Activated CD4-positive, alpha-beta T cell treated with anti-CD3 and anti-CD28 coated beads for 4 hours (primary cell): Measurements from ENCODE around the gene LGALS4.
"Not testable (repeated sequence)": the region's sequence is repeated elsewhere in the genome, so short reads cannot be mapped to it uniquely, and the experiment has no call there.

Experiments used
- DNase-seq, 2 donors: peaks; one replicate each; pipeline ENCODE4 v3.0.0-alpha.2; 2020

LGALS4 gene

DNA sequence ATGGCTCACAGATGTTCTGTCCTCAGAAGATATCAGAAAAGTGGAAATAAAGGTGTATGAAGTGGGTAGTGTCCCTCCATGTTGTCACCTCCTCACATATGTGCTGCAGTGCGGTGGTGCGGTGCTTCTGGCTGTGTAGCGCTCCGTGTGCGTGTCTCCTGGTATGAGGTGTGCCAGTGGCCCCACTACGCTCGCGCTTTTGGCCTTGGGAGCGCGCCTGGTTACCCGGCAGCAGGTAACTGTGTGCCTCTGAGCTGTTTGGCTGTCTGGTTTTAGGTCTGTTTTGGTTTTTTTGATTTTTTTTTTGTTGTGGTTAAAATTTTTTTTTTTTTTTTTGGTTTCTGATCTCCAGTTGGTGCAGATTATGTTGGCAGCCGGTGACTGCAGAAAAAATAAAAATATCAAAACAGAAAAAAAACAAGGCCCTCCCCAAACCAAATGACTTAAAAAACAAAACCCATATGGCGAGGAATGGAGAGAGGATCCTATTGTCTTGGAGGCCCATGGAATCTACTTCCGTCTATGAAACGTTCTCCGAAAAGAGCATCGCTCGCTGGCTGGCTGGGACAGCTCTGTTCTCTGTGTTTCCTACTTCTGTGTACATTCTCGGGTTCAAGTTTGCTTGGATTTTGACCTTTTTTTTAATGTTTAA is 29.2 kb upstream of the LGALS4 start:
- DNase-seq = peak; percentile 33 to 36

DNA sequence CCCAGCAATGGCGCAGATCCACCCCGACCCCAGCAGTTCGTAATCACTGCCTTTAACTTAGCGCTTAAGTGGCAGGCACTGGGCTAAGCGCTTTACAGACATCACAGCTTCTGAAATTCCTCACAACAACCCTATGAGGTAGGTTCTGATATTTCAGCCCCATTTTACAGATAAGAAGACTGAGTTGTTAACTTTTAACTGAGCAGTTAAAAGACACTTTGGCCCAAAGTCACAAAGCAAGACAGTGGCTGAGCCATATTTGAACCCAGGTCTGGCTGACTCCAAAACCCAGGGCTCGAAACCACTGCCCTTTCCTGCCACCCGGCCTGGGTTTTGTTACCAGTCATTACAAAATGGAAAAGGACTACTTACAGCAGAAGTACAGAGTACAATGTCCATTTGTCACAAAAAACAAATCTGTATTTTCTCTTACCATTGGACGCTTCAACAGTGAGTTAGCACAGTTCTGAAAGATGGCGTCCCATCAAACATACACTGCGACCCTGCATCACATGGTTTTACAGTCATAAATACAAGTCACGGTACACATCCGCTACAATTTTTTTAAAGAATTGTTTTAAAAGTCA is 28.5 kb upstream of the LGALS4 start:
- DNase-seq = no peak

DNA sequence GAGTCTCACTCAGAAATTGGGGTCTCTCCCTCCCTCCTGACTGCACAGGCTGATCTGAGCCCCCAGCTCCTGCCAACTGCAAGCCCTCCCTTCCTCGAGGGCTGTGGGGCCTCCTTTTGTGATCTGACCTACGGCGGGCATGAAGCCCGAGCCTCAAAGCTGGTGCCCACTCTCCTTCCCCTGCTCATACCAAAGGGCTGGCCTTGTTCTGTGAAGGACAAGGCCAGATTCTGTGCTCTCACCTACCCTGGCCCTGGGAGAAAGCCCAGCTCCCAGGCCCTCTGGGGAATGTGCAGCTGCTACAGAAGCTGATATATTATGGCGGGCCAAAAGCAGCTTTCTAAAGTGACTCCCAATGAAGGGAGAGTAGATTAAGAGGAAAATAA is 27.8 kb upstream of the LGALS4 start:
- no peak for DNase-seq

DNA sequence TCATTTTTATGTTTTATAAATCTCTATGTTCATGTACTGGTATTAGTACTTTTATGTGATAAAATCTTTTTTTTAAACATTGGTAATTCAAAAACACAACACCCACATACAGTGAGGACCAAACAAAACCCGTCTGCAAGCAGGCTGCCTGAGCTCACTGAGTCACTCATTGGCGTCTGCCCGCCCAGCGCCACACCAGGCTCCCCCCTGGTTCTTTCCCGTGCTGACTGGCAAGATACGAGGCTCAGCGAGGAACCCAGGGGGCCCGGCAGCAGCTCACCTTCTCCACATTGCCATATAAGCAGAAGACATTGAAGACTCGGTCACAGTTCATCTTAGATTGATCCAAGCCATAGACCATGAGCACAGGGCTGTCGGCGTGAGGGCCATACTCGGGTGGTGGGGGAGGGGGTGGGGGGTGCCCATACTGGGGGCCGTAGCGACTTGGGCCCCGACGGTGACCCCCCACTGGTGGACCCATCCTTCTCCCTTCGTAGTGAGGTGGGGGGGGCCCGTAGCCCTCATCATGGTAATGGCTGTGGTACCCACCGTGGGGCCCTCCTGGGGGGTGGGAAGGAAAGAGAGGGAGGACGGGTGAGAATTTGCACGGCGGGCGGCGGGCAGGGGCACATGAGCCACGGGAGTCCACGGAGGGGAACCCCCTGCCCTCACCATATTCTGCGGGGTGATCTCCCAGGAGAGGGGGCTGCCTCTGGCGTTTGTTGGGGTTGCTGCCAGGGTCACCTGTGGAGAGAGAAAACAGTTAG is 27.3 kb upstream of the LGALS4 start:
- DNase-seq = no peak

DNA sequence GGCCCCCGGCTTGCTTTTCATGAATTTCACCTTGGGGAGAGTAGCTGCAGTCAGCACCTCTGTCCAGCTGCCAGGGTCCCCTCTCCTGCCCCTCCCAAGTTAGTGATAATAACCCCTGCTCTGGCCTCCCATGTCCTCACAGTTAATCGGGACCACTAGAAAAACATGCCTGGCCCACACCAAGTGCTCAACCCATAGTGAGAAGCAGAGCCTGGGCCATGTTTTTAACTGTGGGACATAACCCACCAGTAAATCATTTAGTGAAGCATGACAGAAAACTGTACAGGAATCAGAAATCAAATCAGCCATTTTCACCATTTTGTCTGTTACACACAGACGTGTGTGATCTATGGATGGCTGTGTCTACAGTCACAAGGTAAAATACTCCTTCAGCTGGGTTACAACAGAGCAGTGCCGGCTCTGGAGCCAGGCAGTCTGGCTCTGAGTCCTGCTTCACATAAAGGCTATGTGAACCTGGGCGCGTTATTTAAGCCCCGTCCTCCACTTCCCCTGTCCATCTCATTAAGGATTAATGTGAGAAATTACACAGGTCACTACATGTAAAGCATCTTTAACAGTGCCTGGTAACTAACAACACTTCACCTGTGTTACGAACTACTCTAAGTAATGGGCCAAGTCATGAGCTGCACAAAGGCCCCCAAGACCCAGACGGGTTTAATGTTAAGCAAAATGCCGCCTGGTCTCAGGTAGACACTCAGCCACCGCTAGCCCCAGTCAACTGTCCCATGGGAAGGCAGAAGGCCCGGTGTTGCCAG is 26.4 kb upstream of the LGALS4 start:
- DNase-seq = no peak

DNA sequence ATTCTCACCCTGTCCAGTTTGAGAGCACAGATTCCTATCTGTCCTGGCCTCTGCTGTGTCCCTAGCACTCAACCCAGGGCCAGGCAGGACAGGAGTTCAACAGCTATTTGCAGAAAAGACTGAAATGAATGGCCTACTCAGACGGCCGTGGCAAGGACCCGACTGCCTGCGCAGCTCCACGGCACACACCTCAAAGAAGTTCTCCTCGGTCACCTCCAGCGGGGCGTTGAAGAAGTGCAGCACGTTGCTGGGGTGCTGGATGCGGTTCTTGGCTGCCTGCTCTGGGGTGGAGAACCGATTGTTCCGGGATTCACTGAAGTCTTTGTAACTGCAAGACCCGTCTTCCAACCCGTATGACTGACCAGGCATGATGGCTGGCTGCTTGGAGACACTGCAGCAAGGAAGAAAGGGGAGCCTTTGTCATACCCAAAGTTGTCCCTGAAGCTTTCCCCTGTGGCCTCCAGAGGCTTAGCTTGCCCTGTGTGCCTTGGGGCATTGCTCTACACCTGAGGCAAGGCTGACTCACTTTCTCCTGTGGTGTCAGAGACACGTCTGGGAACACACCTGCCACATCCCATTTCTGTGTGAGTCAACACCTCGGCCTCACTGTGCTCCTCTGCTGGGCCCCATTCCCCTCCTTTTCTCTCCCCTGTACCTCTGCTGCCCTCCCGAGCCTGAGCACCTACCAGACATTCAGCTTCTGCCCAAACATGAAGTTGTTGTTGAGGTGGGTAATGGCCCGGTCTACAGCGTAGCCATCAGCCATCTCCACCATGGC is 25.7 kb upstream of the LGALS4 start:
- peak; percentile 70 to 75 for DNase-seq

DNA sequence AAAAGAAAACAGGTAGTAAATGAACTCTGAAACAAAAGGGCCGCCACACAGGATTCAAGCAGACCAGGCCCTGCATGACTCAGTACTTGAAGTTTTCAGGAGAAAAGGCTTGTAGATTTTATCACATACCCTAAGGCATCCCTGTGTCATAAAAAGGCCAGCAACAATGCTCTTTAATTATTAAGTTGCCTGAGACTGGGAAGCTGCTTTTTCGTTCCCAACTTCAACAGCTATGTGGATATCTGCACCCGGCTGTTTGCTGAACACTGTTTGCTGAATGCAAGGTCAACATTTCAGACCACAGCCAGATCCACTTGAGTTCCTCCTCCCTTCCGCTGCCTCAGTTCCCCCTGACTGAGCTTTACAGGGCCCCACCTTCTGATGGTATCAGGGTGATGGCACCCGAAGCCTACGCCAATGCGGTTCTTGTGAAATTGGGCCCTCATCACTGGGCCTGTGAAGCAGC is 24.9 kb upstream of the LGALS4 start:
- DNase-seq = no peak

DNA sequence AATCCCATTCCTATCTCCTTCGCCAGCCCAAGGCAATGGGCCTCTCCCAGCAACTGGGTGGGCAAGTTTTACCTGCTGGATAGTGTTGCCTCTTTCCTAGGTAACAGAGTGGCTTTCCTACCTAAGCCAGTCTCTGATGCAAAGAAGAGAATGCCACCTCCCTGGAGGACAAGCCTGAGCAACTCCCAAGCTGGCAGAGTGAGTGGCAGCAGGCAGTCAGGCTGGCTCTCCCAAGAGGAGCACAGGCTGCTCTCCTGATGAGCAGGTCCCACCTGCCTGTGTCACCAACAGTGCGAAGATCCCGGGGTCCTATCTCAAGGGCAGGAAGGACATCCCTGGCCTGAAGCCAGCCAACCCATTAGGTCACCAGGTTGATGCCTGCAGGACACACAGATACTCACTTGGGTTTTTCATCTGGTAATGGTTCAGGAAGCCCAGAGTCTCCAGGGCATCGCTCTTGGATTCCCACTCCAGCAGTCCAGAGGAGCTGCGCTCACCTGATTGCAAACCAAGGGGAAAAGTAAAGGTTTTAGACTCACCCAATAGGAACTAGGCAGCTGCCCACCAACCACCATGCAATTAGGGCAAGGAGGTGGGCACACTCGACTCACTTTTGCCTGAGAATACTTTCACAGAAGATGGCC is 24.4 kb upstream of the LGALS4 start:
- no peak for DNase-seq

DNA sequence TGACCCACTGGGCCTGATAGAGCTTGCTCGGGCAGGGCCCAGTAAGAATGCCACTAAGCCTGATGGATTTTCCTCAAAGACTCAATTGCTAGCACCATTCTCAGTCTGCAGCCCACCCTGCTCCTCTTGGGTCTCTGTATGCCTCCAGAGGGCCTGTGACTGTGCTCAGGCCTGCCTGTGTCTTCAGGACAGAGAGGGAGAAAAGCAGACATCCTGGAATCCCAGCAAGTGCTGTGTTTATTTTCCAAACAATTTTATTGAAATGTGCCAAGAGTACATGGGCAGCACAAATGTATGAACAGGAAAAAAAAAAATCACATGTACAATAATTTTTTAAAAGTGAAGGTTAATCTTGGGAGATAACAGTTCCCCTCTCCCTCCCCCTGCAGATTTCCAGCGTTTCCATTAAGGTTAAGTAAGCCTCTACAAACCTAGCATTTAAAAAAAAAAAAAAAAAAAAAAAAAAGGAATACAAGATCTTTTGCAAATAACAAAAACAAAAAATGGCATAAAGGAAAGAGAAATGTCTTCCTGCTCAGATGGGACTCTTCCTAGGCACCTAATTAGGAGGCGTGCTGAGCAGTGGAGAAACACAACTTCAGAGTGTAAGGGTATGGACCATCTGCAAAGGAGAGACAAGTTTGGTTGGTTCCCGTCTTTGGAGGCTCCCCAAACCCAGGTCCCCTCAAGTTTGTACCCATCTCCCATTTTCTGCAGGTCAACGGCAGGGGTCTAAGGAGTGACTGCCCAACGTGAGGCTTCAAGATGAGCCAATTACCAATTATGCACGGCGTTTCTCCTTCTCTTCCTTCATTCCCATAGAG is 23.6 kb upstream of the LGALS4 start:
- DNase-seq = no peak

DNA sequence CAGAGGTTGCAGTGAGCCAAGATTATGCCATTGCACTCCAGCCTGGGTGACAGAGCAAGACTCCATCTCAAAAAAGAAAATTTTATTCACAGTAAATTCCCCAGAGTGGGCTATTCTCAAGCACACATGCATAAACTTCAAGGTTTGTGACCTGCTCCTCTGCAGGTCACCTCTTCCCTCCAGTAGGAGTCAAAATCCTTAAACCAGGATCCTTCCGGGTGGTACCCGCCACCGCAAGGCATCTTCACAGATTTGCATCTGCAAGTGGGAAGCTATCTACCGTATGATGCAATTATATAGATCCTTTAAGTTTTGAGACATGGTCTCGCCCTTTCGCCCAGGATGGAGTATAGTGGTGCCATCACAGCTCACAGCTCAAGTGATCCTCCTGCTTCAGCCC is 21.8 kb upstream of the LGALS4 start:
- no peak for DNase-seq

DNA sequence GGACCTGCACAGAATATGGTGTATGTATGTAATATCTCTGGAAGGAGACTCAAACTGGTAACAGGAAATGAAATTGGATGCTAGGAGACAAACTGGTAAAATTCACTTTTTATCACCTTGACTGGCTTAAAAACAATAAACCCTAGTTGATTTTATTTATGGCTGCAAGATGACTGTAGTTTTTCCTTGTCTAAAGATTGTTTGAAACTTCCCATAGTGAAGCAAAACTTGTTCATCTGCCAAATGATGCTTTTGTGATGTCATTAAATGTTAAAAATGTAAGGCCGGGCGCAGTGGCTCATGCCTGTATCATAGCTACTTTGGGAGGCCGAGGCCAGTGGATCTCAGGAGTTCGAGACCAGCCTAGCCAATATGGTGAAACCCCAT is 21.4 kb upstream of the LGALS4 start:
- DNase-seq = no peak

DNA sequence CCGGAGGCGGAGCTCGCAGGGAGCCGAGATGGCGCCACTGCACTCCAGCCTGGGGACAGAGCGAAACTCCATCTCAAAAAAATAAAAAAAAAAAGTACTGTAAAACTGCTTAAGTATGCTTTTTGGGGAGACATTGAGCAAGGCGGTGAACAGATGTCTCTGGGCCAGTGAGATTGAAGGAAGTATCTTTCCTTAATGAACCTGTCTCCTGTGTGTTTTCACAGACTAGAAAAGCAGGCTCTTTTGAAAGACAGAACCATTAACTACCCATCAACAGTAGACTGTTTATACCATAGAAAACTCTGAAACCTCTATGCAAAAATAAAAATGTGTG is 20.3 kb upstream of the LGALS4 start:
- no peak for DNase-seq

DNA sequence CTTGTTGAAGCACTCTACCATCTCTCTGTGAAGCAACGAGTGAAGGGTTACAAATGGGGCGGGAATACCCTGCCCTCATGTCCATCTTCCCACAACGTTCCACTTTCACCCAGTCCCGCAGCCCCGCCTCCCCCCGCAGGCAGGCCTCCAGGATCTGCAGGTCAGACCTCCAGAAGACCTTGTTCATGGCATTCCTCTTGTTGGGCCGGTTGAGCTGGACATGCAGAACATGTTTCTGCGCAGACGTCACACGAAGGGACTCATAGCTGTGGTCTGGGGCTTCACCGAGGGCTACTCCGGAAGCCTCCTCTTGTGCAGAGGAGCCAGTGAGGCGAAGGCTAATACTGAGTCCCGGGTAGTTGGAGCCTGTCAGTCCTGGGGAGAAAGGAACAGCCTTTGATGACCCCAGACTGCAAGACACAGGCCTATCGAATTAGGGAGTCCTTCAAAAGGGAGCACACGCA is 18.4 kb upstream of the LGALS4 start:
- no peak for DNase-seq

DNA sequence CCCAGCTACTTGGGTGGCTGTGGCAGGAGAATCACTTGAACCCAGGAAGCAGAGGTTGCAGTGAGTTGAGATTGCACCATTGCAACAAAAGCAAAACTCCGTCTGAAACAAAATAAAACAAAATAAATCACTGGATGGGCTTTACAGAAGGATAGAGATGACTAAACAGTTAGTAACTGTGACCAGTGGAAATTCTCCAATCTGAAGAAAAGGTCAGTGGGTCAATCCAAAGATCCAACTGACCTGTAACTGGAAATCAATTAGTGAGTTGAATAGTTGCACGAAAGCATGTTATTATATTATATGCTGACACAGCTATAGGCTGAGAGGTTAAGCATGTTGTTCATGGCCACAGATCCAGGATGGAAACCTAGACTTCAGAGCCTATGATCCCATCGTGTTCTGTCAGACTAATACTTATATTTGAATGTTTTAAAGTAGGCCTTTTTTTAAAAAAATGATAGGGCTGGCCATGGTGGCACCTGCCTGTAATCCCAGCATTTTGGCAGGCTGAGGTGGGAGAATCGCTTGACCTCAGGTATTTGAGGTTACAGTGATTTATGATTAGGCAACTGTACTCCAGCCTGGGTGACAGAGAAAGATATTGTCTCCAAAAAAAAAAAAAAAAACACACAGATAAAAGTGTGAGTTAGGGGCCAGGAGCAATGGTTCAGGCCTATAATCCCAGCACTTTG is 17.4 kb upstream of the LGALS4 start:
- no peak for DNase-seq

DNA sequence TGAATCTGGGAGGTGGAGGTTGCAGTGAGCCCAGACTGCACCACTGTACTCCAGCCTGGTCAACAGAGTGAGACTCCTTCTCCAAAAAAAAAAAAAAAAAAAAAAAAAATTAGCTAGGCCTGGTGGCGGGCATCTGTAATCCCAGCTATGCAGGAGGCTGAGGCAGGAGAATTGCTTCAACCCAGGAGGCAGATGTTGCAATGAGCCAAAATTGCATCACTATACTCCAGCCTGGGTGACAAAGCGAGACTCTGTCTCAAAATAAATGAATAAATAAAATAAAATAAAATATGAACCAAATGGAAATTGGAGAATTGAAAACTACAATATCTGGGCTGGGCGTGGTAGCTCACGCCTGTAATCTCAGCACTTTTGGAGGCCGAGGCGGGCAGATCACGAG is 16.5 kb upstream of the LGALS4 start:
- DNase-seq = not testable (repeated sequence)

DNA sequence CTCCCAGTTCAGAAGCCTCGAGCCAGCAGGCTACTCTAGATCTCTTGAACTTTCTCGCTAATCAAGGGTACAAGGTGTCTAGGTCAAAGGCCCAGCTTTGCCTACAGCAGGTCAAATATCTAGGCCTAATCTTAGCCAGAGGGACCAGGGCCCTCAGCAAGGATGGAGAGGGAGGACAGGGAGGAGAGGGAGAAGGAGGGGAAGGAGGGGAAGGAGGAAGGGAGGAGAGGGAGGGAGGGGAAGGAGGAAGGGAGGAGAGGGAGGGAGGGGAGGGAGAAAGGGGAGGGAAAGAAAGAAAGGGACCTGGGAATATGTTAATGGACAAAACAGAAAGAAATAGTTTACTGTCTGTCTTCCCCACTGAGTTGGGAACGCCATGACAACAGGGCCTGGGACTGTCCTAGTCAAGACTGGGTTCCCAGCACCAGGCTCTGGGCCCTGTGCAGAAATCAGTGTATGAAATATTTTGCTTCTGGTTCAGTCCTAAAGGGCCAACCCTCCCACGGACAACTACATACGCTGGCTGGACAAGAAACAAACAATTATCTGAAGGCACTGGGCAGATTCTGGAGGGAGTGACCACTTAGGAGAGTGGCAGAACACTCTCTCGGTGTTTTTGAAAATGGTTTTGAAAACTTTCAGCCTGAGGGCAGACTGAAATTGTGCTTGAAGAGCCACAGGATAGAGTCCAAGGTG is 14.3 kb upstream of the LGALS4 start:
- DNase-seq = no peak

DNA sequence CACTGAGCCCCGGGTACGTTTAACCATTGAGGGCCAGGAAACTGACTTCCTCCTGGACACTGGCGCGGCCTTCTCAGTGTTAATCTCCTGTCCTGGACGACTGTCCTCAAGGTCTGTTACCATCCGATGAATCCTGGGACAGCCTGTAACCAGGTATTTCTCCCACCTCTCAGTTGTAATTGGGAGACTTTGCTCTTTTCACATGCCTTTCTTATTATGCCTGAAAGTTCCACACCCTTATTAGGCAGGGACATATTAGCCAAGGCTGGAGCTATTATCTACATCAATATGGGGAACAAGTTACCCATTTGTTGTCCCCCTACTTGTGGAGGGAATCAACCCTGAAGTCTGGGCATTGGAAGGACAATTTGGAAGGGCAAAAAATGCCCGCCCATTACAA is 13.2 kb upstream of the LGALS4 start:
- not testable (repeated sequence) for DNase-seq

DNA sequence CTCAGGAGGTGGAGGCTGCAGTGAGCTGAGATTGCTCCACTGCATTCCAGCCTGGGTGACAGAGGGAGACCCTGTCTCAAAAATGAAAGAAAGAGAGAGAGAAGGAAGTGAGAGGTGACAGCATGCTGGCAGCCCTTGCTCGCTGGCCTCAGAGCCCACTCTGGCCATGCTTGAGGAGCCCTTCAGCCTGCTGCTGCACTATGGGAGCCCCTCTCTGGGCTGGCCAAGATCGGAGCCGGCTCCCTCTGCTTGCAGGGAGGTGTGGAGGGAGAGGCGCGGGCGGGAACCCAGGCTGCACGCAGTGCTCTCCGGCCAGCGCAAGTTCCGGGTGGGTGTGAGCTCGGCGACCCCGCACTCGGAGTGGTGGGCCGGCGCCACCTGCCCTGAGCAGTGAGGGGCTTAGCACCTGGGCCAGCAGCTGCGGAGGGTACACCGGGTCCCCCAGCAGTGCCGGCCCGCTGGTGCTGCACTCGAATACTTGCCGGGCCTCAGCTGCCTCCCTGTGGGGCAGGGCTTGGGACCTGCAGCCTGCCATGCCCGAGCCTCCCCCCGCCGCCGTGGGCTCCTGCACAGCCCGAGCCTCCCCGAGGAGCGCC is 8.6 kb upstream of the LGALS4 start:
- not testable (repeated sequence) for DNase-seq

DNA sequence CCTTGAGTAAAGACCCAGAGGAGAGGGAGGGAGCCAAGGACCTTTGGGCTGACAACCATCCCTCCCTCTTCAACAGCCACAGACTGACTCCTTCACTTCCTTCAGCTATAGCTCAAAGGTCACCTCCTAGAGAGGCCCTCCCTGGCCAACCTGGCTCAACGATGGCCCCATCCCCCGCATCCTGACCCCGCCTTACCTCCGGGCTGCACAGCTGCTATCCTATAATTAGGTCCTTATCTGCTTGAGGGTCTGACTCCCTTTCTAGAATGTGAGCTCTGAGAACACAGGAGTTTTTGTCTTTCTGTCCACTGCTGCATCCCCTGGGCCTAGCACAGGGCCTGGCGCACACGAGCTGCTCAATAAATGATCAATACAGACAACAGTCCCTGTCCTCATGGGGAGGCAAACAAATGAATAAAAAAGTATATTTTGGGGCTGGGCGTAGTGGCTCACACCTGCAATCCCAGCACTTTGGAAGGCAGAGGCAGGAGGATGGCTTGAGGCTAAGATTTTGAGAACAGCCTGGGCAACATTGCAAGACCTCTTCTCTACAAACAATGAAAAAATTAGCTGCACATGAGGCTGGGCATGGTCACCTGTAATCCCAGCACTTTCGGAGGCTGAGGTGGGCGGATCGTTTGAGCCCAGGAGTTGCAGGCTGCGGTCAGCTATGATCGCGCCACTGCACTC is 6.6 kb upstream of the LGALS4 start:
- no peak for DNase-seq
